Heart left ventricle (tissue), 13 donors: ENCODE data around the gene REXO5.

ENCODE experiments used
- CTCF ChIP-seq, 12 donors: fragments of 200-600 bp; sonication (generic) in 4 of 12; IDR thresholded peaks; one replicate each; pipeline versions ENCODE4 v1.5.0 to v1.8.0; 2018 to 2022; ENCODE audit warnings: antibody characterized with exemption in 12 of 12, mild to moderate bottlenecking in 5 of 12
- POLR2A ChIP-seq, 2 donors: fragments of 450-650 bp; IDR thresholded peaks; one replicate each; pipeline ENCODE4 v1.6.1; 2017; ENCODE audit warnings: antibody characterized with exemption in 2 of 2, mild to moderate bottlenecking in 2 of 2, moderate library complexity in 2 of 2
- donor health status: ischemic (EF 13 %, LVEDD 7.1; RV severe dilation, severe dysfunction).
- donor health status: DM: no; HTN: yes; CAD: no.
- donor health status: DM: no; HTN: no; CAD: no.
- donor health status: ischemic (EF 25% LVEDD 6.9; RV normal size, moderate dysfunction).
- donor health status: ischemic (EF 25% LVEDD 5.7; RV mildly dilated, moderate dysfunction).
- donor health status: ischemic (EF 35%, LVEDD 5.7; RV mildly dilated, moderate dysfunction).
- donor health status: nonischemic (EF 11% LVEDD 7.7; RV severe dilation, severe dysfunction).
- donor health status: DM: yes; HTN: yes; CAD: no.
- donor health status: PGD.
- donor health status: ischemic (EF 29% LVEDD 5.4; RV normal size, mild dysfunction).
- donor health status: nonischemic (EF 23%, LVEDD 6.1; RV moderate dilation, normal function).

GRCh38 chr16:20829536-20829935 lies 23.2 kb downstream of the REXO5 start:
- TF ChIP-seq CTCF (IDR thresholded peaks at IDR 0.05), result no peak
- no peak for TF ChIP-seq POLR2A (IDR thresholded peaks at IDR 0.05)
